SK-N-SH (cell line): ENCODE data around the gene GFPT2.

Source experiments
- POLR2AphosphoS5 ChIP-seq: IDR thresholded peaks from 2 replicates; pipeline ENCODE4 v1.6.1; 2012; ENCODE audit warnings: low read depth, low read length
- USF2 ChIP-seq: fragments of 150-350 bp; IDR thresholded peaks from 2 replicates; pipeline ENCODE4 v1.6.1; 2017; ENCODE audit warnings: antibody characterized with exemption, low read length, low read depth, borderline replicate concordance

DNA sequence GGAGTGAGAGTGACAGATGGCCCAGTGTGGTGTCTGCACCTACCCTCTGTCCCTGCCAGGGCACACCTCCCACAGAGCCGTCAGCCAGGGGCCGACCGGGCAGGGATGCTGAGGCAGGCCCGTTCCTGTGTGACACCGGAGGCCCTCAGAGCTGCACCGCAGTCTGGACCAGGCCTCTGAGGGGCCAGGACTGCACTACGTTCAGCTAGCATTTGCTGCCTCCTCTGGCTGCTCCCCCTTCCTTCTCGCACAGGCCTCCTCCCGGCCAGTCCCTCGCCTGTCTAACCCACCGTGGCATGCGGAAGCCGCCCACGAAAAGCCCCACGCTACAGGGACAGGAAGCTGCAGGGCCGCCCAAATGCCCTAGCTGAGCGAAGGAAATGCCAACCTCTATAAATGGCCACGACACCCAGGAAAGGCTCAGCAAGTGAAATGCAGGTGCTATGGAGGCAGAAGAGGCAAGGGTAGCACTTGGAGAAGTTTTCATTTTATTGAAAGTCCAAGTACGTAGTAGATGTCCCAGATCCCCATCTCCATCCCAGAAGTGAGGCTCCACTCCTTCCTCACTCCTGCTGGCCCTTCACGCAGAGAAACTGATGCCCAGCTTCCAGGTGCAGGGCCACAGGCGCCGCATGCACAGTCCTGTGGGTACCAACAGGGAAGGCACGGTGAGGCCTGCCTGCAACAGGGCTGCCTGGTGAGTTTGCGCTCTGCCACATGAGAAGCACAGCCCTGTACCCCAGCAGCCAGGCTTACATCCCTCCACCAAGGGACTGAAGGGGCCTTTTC, 99.9 kb downstream of the GFPT2 start:
- TF ChIP-seq USF2, result no peak
- TF ChIP-seq POLR2AphosphoS5, result no peak
